GM12873 (cell line): Measurements from ENCODE around the gene CLDN9.

Experiments
- CTCF ChIP-seq: IDR thresholded peaks from 2 replicates; pipeline ENCODE4 v1.5.1; 2012; ENCODE audit warnings: low read depth, mild to moderate bottlenecking, moderate library complexity, low read length, control low read depth; ENCODE audit not compliant: insufficient read depth; ENCODE audit errors: missing control alignments

Gene CLDN9

GRCh38 chr16:3054965-3055733 lies 42.4 kb downstream of the CLDN9 start:
- TF ChIP-seq CTCF: no peak

GRCh38 chr16:3056336-3057180 lies 43.8 kb downstream of the CLDN9 start:
- no peak for TF ChIP-seq CTCF

- no peak for TF ChIP-seq CTCF
Measured at GRCh38 chr16:3057181-3058138, 44.7 kb downstream of the CLDN9 start.

- peak; percentile 51 for TF ChIP-seq CTCF
Measured at GRCh38 chr16:3058139-3059030, 45.7 kb downstream of the CLDN9 start.

- TF ChIP-seq CTCF: peak; percentile 77
Measured at GRCh38 chr16:3059041-3059722, 46.5 kb downstream of the CLDN9 start.

- TF ChIP-seq CTCF: no peak
Measured at GRCh38 chr16:3059723-3060242, 47.1 kb downstream of the CLDN9 start.
